ENCODE results near the gene ARGLU1.

Gene ARGLU1

GRCh38 chr13:106555631-106556328 lies 12.2 kb downstream of the ARGLU1 start:
- H3K36me3 ChIP-seq: peaks cover 75% of the 10 kb centered on the region
- no peak for TF ChIP-seq CTCF (IDR thresholded peaks at IDR 0.05)

GRCh38 chr13:106551751-106552150 lies 16.2 kb downstream of the ARGLU1 start:
- Histone ChIP-seq H3K36me3 (peaks cover 61% of the 10 kb centered on the region), H3K27me3 (no peaks in the 10 kb centered on the region), H3K9me3 (no peaks in the 10 kb centered on the region), H3K4me3 (ENCODE audit: low read depth in 1 of 2, low read length in 1 of 2) (no peak overlapping the region), H3K4me1 (ENCODE audit: control insufficient read depth in 1 of 2, insufficient read depth in 1 of 2, low read depth in 1 of 2, low read length in 1 of 2) (no peaks in the 10 kb centered on the region), H3K27ac (peak overlapping the region; percentile 20)
- TF ChIP-seq CTCF (IDR thresholded peaks at IDR 0.05): no peak

More at GRCh38 chr13:106555631-106556328, 12.2 kb downstream of the ARGLU1 start:
- no peak overlapping the region for H3K4me3 ChIP-seq (ENCODE audit: low read depth in 1 of 2, low read length in 1 of 2)
- no peak overlapping the region for H3K27ac ChIP-seq
- H3K27me3 ChIP-seq: no peaks in the 10 kb centered on the region
- no peaks in the 10 kb centered on the region for H3K9me3 ChIP-seq
- no peaks in the 10 kb centered on the region for H3K4me1 ChIP-seq (ENCODE audit: control insufficient read depth in 1 of 2, insufficient read depth in 1 of 2, low read depth in 1 of 2, low read length in 1 of 2)

DNA sequence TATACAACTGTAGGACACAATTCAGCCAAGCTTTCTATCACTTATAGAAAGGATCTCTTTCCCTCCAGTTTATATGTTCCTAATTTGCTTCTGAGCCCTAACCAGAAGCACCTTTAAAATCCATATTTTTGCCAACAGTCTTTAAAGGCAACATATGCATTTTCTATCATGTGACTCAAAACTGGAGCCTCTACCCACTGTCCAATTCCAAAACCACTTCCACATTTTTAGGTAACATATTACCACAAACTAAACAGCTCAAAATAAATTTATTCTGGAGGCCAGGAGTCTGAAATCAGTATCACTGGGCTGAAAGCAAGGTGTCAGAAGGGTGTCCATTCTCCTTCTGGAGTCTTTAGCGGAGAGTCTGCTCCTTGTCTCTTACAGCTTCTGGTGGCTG lies 16.6 kb downstream of the ARGLU1 start:
- Histone ChIP-seq H3K36me3 (peaks cover 61% of the 10 kb centered on the region), H3K27me3 (no peaks in the 10 kb centered on the region), H3K9me3 (no peaks in the 10 kb centered on the region), H3K4me1 (ENCODE audit: control insufficient read depth in 1 of 2, insufficient read depth in 1 of 2, low read depth in 1 of 2, low read length in 1 of 2) (no peaks in the 10 kb centered on the region), H3K27ac (peak overlapping the region; percentile 20), H3K4me3 (ENCODE audit: low read depth in 1 of 2, low read length in 1 of 2) (no peak overlapping the region)
- TF ChIP-seq CTCF (IDR thresholded peaks at IDR 0.05): no peak

GRCh38 chr13:106550570-106551135 lies 17.3 kb downstream of the ARGLU1 start:
- H3K27me3 ChIP-seq: no peaks in the 10 kb centered on the region
- H3K4me3 ChIP-seq (ENCODE audit: low read depth in 1 of 2, low read length in 1 of 2): no peak overlapping the region
- H3K4me1 ChIP-seq (ENCODE audit: control insufficient read depth in 1 of 2, insufficient read depth in 1 of 2, low read depth in 1 of 2, low read length in 1 of 2): no peaks in the 10 kb centered on the region
- TF ChIP-seq CTCF (IDR thresholded peaks at IDR 0.05): no peak
- peaks cover 55% of the 10 kb centered on the region for H3K36me3 ChIP-seq
- H3K9me3 ChIP-seq: no peaks in the 10 kb centered on the region
- H3K27ac ChIP-seq: peak overlapping the region; percentile 20

GRCh38 chr13:106548064-106548696 lies 19.8 kb downstream of the ARGLU1 start:
- no peak overlapping the region for H3K4me3 ChIP-seq (ENCODE audit: low read depth in 1 of 2, low read length in 1 of 2)
- H3K9me3 ChIP-seq: no peaks in the 10 kb centered on the region
- no peak overlapping the region for H3K27ac ChIP-seq
- H3K36me3 ChIP-seq: peaks cover 43% of the 10 kb centered on the region
- no peaks in the 10 kb centered on the region for H3K4me1 ChIP-seq (ENCODE audit: control insufficient read depth in 1 of 2, insufficient read depth in 1 of 2, low read depth in 1 of 2, low read length in 1 of 2)
- H3K27me3 ChIP-seq: no peaks in the 10 kb centered on the region
- no peak for TF ChIP-seq CTCF (IDR thresholded peaks at IDR 0.05)

Data from neutrophil (primary cell).